8988T (cell line): ENCODE results near the gene PTPRD.

Experiments
- DNase-seq: peaks from one replicate; pipeline ENCODE4 v3.0.0; 2011

Gene PTPRD

DNA sequence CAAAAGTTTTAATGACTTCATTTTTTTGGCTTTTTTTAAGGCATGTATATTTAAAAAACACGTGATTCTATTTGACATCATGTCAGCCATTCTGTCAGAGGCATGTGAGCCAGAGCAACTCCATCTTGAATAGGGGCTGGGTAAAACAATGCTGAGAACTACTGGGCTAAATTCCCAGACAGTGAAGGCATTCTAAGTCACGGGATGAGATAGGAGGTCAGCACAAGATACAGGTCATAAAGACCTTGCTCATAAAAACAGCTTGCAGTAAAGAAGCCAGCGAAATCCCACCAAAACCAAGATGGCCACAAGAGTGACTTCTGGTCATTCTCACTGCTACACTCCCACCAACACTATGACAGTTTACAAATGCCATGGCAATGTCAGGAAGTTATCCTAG is 1812.6 kb downstream of the PTPRD start:
- DNase-seq, result no peak

DNA sequence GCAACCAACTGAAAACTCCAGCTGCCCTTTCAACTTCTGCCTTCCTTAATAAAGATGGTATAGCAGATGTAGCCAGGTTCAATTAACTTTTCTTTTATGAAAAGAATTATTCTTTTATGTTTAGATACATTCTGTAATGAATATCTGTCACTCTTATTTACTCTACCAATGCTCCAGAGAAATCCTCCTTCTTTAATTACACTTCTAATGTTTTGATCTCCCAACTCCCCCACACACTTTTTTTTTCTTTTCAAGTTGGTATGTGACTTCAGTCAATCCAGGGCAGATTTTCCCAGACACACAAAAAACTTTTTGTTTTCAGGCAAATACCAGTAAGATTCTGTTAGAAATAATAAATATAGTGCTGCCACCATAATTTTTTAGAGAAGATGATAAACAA is 1813.2 kb downstream of the PTPRD start:
- DNase-seq, result no peak

DNA sequence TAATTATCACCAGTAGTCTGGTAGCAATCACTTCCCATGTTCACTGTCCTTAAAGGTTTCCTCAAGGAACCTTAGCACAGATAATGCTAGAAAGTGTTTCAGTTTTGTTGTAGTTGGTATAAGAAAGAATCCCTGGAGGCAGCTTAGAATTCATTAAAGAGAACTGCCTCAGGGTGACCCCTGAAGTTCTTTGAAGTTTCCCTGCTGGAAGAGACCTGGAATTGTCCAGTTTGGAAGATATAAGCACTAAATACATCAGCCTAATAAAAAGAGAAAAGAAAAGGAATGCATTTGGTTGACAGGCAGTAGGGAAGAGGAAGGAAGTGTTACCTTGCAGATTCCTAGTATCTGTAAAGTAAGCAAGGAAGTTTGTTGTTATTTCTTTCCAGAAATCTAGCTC is 1813.6 kb downstream of the PTPRD start:
- no peak for DNase-seq

DNA sequence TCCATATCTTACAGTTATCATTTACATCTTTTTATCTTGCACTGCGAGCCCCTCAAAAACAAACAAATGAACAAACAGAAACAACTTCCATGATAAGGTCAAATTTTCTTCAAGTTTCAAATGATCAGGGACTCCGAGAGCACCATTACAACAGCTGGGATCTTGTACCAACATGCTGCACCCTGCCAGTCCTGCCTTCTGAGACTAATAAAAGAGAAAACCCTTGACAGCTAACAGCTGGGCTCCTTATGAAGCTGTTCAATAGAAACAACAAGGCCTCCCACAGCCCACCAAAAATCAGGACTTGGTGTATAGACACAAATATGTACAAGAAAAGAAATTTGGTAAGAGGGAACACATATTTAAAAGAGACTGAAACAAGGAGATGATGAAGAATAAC is 1828.0 kb downstream of the PTPRD start:
- DNase-seq, result no peak

DNA sequence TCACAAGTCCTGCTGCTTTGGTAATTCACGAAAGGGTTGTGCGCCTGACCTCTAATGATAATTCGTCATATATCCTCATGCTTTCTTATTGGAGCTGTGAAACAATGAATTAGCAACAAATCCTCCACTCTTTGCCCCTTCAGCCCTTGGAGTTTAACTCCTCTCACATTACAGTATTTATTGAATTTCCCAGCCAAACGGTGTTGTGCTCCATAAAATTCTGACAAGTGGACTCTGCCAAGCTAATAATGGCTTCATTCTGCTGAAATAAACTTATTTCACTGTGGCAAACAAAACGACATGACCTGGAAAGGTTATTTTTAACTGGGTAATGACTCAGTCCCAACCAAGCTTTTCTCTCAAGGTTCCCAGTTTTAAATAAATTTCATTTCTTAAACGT is 1828.9 kb downstream of the PTPRD start:
- no peak for DNase-seq

DNA sequence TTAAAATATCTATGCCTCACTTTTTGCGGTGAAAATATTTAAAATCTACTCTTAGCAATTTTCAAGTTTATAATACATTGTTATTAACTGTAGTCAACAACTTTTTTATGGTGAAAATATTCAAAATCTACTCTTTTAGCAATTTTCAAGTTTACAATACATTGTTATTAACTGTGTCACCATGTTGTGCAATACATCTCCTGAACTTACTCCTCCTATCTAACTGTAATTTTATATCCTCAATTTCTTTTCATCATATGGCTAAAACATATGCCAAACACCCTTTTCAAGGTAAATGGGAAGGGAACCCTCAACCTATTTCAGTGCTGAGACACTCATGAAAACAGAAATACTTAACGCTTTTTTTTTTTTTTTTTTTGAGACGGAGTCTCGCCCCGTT is 1830.6 kb downstream of the PTPRD start:
- DNase-seq, result no peak

DNA sequence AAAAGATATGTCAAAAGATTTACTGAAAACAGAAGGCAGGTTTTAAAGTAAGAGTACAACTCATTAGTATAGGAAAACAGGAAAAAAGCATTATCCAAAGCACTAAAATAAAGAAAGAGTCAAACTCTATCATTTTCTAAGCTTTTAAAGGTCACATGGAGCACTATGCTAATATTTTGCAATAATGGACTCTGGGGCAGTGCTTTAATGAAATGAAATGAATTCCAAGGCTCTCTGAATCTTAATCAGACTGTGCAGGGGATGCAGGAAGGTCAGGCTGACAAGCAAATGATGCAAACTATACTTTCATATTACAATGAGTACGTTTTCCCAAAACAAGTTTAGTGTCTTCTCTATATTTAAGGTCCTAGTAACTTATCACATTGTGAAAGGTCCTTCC is 1831.3 kb downstream of the PTPRD start:
- DNase-seq, result no peak

DNA sequence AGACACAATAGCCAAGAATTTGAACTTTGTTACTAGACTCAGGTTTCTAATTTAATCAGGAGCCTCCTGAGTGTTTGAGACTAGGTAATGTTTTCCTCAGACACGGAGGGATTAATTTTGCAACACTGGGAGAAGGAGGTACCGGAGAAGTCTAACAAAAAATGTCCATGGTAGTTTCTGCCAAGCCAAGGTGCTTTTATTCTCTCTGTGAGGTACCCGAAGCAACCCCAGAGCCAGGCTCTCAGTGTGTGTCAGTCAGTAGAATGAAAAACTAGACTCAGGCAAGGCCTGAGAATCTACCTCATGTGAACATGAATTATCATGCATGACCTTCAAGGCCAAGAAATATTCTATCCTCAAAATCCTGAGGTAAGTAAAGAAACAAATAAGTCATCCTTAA is 1832.4 kb downstream of the PTPRD start:
- no peak for DNase-seq

DNA sequence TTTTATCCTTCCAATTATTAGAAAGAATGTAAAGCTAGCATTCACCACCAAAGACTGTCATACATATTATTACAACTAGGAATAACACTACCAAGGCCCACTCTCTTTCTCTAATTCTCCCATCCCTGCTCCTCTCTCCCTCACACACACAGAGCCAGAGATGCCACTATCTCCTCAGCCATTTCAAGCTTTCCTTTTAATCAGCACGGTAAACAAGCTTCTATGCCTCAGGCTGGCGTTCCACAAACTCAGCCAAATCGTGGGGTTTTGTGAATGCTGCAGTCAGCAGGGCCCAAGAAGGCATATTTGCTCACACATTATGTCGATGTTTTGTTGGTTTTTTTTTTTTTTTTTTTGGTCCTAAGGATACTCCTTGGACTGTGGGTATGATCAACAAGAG is 1833.3 kb downstream of the PTPRD start:
- no peak for DNase-seq

DNA sequence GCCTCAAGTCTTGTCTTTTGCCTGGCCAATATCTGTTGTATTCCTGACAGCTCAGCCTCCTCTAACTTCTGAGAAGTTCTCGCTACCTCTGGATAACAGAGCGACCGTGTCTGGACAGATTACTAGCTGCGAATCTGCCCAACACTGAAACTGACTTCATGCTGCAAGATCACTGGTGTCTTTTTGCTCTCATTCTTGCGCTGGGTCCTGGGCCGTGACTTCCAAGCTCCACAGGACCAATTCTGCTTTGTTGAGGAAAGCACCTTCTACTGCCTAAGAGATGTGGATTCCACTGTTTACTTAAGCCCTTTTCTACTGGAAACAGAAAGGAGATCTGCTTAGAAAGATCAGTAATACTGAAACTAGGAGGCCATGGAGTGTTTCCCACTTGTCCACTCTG is 1834.4 kb downstream of the PTPRD start:
- DNase-seq, result no peak

DNA sequence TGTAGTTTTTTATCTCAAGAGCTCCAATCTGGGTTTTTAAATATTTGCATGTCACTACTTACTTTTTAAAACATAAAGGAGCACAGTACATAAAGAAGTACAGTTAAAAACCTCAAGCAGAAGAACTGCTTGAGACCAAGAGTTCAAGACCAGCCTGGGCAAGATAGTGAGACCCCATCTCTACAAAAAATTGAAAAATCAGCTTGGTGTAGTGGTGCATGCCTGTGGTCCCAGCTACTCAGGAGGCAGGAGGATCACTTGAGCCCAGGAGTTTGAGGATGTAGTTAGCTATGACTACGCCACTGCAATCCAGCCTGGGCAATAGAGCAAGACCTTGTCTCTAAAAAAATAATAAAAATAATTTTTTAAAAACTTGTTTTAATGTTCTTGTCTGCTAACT is 1840.5 kb downstream of the PTPRD start:
- no peak for DNase-seq

DNA sequence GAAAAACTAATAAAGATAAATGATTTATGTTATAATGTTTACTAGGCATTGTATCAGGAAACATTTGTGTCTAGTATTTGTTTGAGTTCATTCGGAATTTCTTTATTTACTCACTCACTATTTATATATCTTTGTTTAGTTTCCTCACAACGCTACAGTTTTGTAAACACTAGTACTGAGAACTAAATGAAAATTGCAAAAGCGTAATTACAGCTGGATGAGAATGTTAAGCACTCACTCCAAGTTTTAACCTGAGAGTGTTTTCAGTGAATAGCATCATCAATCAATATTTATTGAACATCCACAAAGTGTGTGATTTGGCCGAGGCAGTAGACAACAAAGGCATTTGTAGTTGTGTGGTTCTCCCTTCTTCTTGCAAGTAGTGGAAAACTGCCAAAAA is 1843.6 kb downstream of the PTPRD start:
- no peak for DNase-seq

DNA sequence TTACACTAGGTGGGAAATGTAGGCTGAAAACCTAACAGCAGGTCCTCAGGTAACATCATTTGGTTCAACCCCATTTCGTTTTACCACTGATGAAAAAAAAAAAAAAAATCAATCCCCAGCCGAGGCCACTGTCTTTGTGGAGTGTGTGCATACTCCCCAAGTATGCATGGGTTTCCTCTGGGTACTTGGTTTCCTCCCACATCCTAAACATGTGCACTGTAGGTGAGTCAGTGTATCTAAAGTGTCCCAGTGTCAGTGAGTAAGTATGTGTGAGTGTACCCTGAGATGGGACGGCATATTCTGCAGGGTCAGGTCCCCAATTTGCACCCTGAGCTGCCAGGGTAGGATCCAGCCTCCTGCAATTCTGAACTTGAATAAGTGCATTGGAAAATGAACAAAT is 1846.7 kb downstream of the PTPRD start:
- DNase-seq, result no peak

DNA sequence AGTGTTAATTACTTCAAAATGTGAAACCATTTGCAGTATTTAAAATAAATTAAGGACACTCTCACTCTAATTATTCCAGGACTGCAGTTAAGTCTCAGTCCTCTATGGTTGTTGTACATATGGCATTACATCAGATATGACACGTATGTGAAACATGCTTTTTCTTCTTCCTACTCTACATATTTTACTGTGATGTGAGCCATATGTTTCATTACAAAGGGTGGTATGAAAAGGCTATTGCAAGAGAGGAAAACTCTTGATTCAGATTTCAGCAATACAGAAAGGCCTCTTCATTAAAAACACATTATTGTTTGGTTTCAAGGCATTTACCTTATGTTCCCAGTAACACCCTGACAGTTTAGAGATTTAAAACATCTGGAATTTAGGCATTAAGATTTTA is 1848.8 kb downstream of the PTPRD start:
- DNase-seq, result no peak

DNA sequence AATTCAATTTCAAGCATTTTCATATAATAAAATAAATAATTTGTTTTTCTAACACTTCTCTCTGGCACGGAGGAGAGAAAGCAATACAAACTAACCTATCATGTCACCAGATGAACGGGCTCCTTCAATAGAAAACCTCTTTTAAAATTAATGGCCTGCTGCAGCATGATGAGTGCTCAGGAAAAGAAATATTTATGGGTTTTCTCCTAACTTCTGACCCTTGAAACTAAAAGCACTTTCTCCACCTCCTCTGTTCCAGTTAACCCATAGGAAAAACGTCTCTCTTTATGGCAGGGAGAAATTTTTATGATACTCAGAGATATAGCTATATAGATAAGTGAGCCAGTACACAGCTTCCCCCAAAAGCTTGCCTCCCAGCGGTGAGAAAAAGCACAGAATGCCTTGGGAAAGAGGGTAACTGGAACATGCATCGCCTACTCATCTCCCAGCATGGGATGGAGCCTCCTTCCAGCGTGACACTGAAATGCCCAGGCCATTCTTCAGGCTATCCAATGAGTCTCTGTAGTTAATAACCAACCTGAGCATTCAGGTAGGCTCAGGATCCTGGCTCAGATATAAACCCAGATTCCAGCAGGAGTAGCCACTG is 1850.2 kb downstream of the PTPRD start:
- no peak for DNase-seq

DNA sequence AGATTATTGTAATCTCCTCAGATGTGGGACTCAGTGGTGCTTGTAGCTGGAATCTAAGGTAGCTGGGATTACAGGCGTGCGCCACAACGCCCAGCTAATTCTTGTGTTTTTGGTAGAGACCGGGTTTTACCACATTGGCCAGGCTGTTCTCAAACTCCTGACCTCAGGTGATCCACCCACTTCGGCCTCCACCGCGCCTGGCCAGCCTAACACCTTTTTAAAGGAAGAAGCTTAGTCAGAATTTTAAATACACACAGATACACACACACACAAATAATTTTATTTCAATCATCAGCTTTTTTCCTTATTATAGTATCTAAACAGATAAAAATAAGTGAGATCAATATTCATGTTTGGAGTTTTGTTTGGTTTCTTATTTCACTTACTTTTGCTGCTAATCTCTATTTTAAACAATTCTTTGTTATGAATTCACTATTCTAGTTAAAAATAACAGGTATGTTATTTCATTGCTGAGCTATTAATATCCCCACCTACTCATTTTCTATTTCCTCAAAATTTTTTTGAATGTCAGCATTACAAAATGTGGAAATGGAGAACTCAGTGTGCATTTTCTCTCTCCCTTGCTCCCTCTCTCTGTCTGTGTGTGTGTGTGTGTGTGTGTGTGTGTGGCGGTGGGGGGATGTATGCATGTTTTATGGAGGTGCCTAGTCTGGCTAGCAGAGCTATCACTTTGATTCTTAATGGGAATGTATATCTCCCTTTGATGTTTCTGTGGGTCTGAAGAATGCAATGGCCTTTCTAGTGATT is 1852.6 kb downstream of the PTPRD start:
- no peak for DNase-seq

DNA sequence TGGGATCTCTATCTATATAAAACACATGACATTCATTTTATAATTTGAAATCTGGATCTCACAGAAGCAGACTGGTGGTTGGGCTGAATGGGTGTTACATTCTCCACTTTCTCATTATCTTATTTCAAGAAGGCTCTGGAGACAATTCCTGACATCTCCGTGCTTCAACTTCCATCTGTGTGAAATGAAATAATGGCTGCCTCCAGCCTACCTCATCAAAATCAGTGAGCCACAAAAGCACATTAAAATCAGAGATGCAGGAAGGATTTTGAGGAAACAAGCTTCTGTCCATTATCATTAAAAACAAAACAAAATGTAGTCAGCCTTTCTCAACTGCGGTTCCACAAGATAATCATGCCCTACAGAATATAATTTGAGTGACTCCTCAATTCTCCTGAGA is 1854.9 kb downstream of the PTPRD start:
- no peak for DNase-seq

DNA sequence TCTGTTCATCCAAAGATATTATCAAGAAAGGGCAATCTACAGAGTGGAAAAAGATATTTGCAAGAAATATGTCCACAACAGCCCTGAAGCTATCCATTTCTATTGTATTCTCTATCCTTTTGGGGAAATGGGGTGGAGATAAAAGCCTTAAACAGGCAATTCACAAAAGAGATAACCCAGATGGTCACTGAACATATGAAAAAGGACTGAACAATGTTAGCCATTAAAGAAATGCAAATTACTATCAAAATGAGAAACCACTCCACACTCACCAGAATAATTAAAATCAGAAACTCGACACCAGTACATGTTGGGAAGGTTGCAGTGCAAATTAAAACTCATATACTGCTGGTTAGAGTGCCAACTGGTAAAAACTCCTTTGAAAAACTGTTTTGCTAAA is 1858.1 kb downstream of the PTPRD start:
- no peak for DNase-seq

DNA sequence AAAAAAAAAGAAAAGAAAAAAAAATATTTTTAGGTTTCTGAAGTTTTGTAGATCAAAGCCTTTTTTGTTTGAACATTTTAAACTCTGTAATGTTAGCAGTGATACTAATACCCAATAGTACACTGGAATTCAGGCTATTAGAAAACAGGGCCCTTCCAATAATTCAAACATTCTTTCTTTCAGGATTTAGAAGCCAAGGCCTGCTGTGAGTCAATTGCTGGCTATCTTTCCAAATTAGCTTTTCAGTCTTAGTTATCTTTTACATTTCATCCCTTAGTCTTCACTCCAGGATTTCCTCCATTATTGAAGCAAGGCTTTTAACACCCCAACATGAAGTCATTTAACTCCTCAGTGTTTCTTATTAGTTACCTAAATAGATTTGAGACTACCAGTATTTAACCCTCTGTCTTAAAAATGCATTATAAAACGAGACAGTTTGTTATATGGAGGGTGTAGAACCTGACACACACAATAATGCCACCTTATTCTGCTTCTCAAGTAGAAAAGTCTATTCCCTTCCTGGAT is 1861.3 kb downstream of the PTPRD start:
- DNase-seq, result no peak

DNA sequence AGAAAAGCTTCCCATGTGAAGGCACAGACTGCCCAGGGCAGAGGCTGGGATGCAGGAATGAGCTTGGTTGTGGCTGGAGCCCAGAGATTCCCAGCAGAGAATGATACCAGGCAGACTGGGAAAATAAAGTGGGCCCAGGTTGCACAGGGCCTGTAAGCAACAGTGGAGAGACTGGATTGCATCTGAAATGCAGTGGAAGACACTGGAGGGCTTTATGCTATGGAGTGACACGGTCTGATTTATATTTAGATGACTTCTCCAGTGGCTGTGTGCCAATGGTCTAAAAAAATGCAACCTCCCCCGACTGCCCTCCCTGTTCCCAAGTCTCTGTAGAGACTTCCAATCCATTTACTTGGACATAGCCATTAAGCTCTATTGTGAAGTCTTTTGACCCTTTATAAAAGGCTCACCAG is 1862.2 kb downstream of the PTPRD start:
- DNase-seq, result no peak

DNA sequence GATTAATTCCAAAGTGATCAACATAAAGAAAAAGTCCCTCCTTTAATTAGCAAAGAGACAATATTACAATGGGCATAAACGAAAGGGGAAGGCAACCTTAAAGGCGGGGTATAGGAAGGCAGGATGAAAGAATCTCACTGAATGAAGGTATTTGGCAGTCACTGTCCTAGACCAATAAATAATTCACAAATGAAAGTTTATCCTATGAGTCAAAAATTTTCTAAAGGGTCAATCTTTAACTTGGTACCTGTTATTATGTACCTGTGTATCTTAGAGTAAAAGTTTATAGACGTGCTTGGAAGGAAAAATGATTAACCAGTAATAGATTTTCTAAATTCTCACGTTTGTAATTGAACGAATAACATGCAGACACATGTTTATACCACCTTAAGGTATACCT is 1867.5 kb downstream of the PTPRD start:
- DNase-seq, result no peak

DNA sequence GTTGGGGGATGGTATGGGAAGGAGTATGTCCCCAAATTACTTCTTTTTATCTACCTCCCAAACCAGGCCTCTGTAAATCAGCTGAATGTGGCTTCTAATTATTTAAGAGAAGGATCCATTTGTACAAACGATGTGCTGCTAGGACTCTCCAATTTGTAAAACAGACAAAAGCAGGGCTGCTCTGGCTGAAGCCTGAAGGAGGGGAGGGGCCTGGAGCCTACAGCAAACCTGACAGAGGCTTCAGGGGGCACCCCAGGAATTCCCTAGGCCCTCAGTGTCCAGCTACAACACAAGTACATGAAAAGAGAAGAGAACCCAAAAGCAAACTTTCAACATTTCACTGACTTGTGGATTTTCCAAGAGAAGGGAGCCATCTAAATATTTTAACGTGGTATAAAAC is 1873.9 kb downstream of the PTPRD start:
- DNase-seq, result no peak

DNA sequence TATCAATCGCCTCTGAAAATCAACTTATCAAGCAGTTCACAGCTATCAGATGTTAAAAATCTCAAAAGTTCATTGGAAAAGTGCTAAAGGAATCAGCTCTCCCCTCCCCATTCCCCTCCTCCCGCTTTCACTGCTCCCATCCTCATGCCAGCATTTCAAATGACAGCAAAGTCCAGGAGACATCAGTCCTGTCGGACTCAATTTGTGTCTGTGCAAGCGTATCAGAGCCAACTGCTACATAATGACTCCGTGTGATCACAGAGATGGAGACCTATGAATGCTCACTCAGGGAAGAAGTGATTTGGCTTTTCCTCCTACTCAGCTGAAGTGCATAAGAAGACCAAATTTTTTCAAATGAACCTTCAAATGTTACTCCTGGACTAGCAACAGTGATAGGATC is 1876.0 kb downstream of the PTPRD start:
- DNase-seq, result no peak

DNA sequence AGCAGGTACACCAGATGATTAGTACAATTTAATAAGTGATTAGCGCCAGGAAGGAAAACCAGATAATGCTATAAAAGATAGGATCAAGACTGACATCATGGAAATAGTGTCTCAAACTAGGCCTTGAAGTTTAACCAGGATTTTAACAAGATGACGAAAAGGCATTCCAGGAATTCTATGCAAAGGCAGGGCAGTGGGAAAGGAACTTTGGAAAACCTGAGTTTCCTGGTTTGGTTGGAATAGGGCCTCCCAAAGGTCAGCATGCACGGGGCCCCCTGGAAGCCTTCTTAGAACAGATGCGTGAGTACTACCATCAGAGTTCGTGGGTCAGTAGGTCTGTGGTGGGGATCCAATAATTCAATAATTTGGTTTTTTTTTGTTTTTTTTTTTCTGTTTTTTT is 1878.0 kb downstream of the PTPRD start:
- no peak for DNase-seq
